ENCODE data around the gene FBXO38. TPM values are rescaled to one million over a fixed set of nuclear protein-coding genes. Genes with fewer than 3 reads are reported as not detected.

The FBXO38 gene
- total and polyA plus RNA-seq, 2 donors (not counting 1 experiment from before 2014, with no cell fraction given) = 14.4 to 97.0 TPM

DNA sequence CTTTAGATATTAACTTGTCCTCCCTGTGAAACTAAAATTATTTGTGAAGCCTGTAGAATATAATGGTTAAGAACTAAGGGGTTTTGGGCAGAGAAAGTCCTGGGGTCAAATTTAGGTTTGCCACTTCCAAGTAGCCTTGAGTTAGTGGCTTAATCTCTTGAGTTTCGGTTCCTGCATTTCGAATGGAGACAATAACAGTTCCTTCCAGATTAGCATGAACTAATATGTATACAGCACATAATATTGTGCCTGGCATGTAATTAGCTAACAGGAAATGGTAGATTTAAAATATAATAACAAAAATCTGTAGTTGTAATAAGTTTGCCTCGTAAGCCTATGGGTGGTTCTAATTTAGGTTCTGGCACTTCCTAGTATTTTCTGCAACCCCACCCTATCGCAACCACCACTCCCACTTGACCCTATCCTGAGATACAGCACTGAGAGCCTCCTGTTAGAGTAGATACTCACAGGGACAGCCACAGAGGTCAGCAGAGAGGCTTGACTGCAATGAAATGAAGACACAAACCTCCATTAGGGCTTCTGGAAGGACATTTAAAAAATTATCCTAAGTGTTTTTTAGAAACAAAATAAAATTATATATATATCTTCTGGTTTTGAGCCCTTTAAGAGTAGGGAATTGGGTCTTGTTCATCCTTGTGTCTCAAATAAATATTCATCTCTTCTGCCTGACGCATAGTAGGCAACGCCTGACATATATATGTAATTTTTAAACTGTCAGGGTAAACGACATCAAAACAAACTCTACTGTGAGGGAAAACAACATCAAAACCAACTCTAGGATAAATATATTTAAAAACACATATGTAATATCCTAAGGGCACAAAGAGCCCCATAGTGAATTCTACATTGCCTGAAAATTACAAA, 39.9 kb upstream of the FBXO38 start:
- 86% methylated on average over 1 of the region's 7 CpGs for WGBS (ENCODE audit: insufficient coverage)

GRCh38 chr5:148347706-148348105, 36.1 kb upstream of the FBXO38 start:
- Histone ChIP-seq H3K36me3 (replicated peaks in 1 of 2; ENCODE audit: control extremely low read depth in 1 of 2, control insufficient read depth in 1 of 2, extremely low read depth in 1 of 2, insufficient read depth in 2 of 2, low read length in 1 of 2) (no peaks in the 10 kb centered on the region), H3K4me1 (ENCODE audit: control insufficient read depth in 2 of 2, insufficient read depth in 2 of 2, low read length in 2 of 2) (no peaks in the 10 kb centered on the region), H3K27me3 (replicated peaks in 1 of 4; ENCODE audit: control extremely low read depth in 1 of 4, control insufficient read depth in 3 of 4, insufficient read depth in 4 of 4, low read length in 3 of 4) (no peaks in the 10 kb centered on the region), H3K79me2 (ENCODE audit: control insufficient read depth, insufficient read depth, low read length) (no peaks in the 10 kb centered on the region), H3K9me3 (ENCODE audit: control extremely low read depth in 1 of 3, control insufficient read depth in 2 of 3, insufficient read depth in 1 of 3, low read length in 2 of 3) (no peaks in the 10 kb centered on the region), H3K9ac (ENCODE audit: low read length) (no peak overlapping the region), H3K4me3 (ENCODE audit: control extremely low read depth in 1 of 5, extremely low read depth in 1 of 5, insufficient read depth in 1 of 5, low read depth in 2 of 5, low read length in 4 of 5) (no peak overlapping the region), H2AFZ (ENCODE audit: insufficient read depth, low read depth, low read length, poor library complexity, severe bottlenecking) (no peak overlapping the region), H3K4me2 (replicated peaks; ENCODE audit: low read depth, low read length, poor library complexity, severe bottlenecking) (no peak overlapping the region), H4K20me1 (ENCODE audit: control insufficient read depth, insufficient read depth, low read length, poor library complexity, severe bottlenecking) (no peaks in the 10 kb centered on the region), H3K27ac (ENCODE audit: low read length in 2 of 2) (no peak overlapping the region)
- ChIA-PET POLR2A (no interaction called here), CTCF (no interaction called here)
- Mint-ChIP-seq H3K27me3 (peaks cover 3% of the 10 kb centered on the region), H3K9me3 (ENCODE audit: insufficient read depth) (no peaks in the 10 kb centered on the region), H3K4me1 (no peaks in the 10 kb centered on the region), H3K27ac (no peak overlapping the region), H3K4me3 (no peak overlapping the region)
- no CpG with 5 or more reads among the region's 1 CpG for WGBS (ENCODE audit: insufficient coverage)
- intact Hi-C loops (cut with micrococcal nuclease) = no loop called here
- DNase-seq = no peak
- ATAC-seq (ENCODE audit: low read depth) = no peak
- TF ChIP-seq CTCF (IDR thresholded peaks at IDR 0.05) (no peak), EZH2 (IDR thresholded peaks at IDR 0.05; ENCODE audit: borderline replicate concordance, insufficient read depth, low read depth, low read length, poor library complexity, severe bottlenecking) (no peak)

More for the DNA sequence above, 39.9 kb upstream of the FBXO38 start:
- H3K79me2 ChIP-seq (ENCODE audit: control insufficient read depth, insufficient read depth, low read length) = no peaks in the 10 kb centered on the region
- H3K9ac ChIP-seq (ENCODE audit: low read length) = no peak overlapping the region
- no peaks in the 10 kb centered on the region for H3K9me3 Mint-ChIP-seq (ENCODE audit: insufficient read depth)
- H3K27me3 ChIP-seq (replicated peaks in 1 of 4; ENCODE audit: control extremely low read depth in 1 of 4, control insufficient read depth in 3 of 4, insufficient read depth in 4 of 4, low read length in 3 of 4) = no peaks in the 10 kb centered on the region
- H3K27me3 Mint-ChIP-seq = no peaks in the 10 kb centered on the region
- H3K4me1 ChIP-seq (ENCODE audit: control insufficient read depth in 2 of 2, insufficient read depth in 2 of 2, low read length in 2 of 2) = no peaks in the 10 kb centered on the region
- no peaks in the 10 kb centered on the region for H3K9me3 ChIP-seq (ENCODE audit: control extremely low read depth in 1 of 3, control insufficient read depth in 2 of 3, insufficient read depth in 1 of 3, low read length in 2 of 3)
- no peak overlapping the region for H3K4me3 ChIP-seq (ENCODE audit: control extremely low read depth in 1 of 5, extremely low read depth in 1 of 5, insufficient read depth in 1 of 5, low read depth in 2 of 5, low read length in 4 of 5)
- no peak overlapping the region for H2AFZ ChIP-seq (ENCODE audit: insufficient read depth, low read depth, low read length, poor library complexity, severe bottlenecking)
- DNase-seq (no peak), ATAC-seq (ENCODE audit: low read depth) (no peak)
- intact Hi-C loops (cut with micrococcal nuclease) = no loop called here
- ChIA-PET POLR2A (no interaction called here), CTCF (no interaction called here)
- H3K36me3 ChIP-seq (replicated peaks in 1 of 2; ENCODE audit: control extremely low read depth in 1 of 2, control insufficient read depth in 1 of 2, extremely low read depth in 1 of 2, insufficient read depth in 2 of 2, low read length in 1 of 2) = no peaks in the 10 kb centered on the region
- no peak overlapping the region for H3K27ac Mint-ChIP-seq
- TF ChIP-seq EZH2 (IDR thresholded peaks at IDR 0.05; ENCODE audit: borderline replicate concordance, insufficient read depth, low read depth, low read length, poor library complexity, severe bottlenecking) = no peak
- no peak overlapping the region for H3K4me3 Mint-ChIP-seq
- no peak overlapping the region for H3K27ac ChIP-seq (ENCODE audit: low read length in 2 of 2)
- no peaks in the 10 kb centered on the region for H4K20me1 ChIP-seq (ENCODE audit: control insufficient read depth, insufficient read depth, low read length, poor library complexity, severe bottlenecking)
- no peak overlapping the region for H3K4me2 ChIP-seq (replicated peaks; ENCODE audit: low read depth, low read length, poor library complexity, severe bottlenecking)
- H3K4me1 Mint-ChIP-seq = no peaks in the 10 kb centered on the region
